GM19372 (cell line): ENCODE measurements around the gene VRK1.
"Not testable (repeated sequence)": the region's sequence is repeated elsewhere in the genome, so short reads cannot be mapped to it uniquely, and the experiment has no call there.

ENCODE experiments used
- ATAC-seq: cut with Tn5 transposase; IDR thresholded peaks from one replicate; pipeline ENCODE4 v1.9.1; 2021; ENCODE audit warnings: mild to moderate bottlenecking, low read depth, moderate library complexity; ENCODE audit not compliant: unreplicated experiment

The VRK1 gene

GRCh38 chr14:96863327-96863985 lies 66.3 kb downstream of the VRK1 start:
- no peak for ATAC-seq

- no peak for ATAC-seq
Measured at GRCh38 chr14:96863986-96864330, 66.8 kb downstream of the VRK1 start.

- ATAC-seq, result no peak
Measured at GRCh38 chr14:96867634-96868033, 70.5 kb downstream of the VRK1 start.

GRCh38 chr14:96874127-96874526 lies 76.9 kb downstream of the VRK1 start:
- no peak for ATAC-seq

- no peak for ATAC-seq
Measured at GRCh38 chr14:96876747-96877146, 79.6 kb downstream of the VRK1 start.

GRCh38 chr14:96881713-96882112 lies 84.5 kb downstream of the VRK1 start:
- ATAC-seq, result peak; percentile 80

- not testable (repeated sequence) for ATAC-seq
Measured at GRCh38 chr14:96883974-96884373, 86.8 kb downstream of the VRK1 start.

- peak; percentile 77 for ATAC-seq
Measured at GRCh38 chr14:96888158-96888557, 91.0 kb downstream of the VRK1 start.

GRCh38 chr14:96888593-96888992 lies 91.4 kb downstream of the VRK1 start:
- ATAC-seq, result no peak

- no peak for ATAC-seq
Measured at GRCh38 chr14:96889091-96889490, 91.9 kb downstream of the VRK1 start.

GRCh38 chr14:96893966-96894622 lies 96.9 kb downstream of the VRK1 start:
- ATAC-seq, result no peak

- ATAC-seq, result no peak
Measured at GRCh38 chr14:96894966-96895365, 97.8 kb downstream of the VRK1 start.

GRCh38 chr14:96895658-96896271 lies 98.6 kb downstream of the VRK1 start:
- peak; percentile 74 for ATAC-seq

- no peak for ATAC-seq
Measured at GRCh38 chr14:96897184-96897583, 100.0 kb downstream of the VRK1 start.

- ATAC-seq, result no peak
Measured at GRCh38 chr14:96901227-96901626, 104.0 kb downstream of the VRK1 start.

- no peak for ATAC-seq
Measured at GRCh38 chr14:96902004-96902403, 104.8 kb downstream of the VRK1 start.

- no peak for ATAC-seq
Measured at GRCh38 chr14:96903444-96904023, 106.4 kb downstream of the VRK1 start.

- ATAC-seq, result no peak
Measured at GRCh38 chr14:96904201-96904600, 107.0 kb downstream of the VRK1 start.

GRCh38 chr14:96905065-96905464 lies 107.9 kb downstream of the VRK1 start:
- no peak for ATAC-seq

- ATAC-seq, result no peak
Measured at GRCh38 chr14:96905825-96906224, 108.6 kb downstream of the VRK1 start.

GRCh38 chr14:96906434-96906833 lies 109.3 kb downstream of the VRK1 start:
- ATAC-seq, result no peak
